WTC11 (cell line): Measurements from ENCODE around the gene GREB1. TPM values are rescaled to one million over a fixed set of nuclear protein-coding genes. Genes with fewer than 3 reads are reported as not detected.

Experiments
- ATAC-seq: fragments of 200-7000 bp; cut with Tn5 transposase; 2 replicates; pipeline ENCODE4 v1.10.0; 2021; ENCODE audit warnings: mild to moderate bottlenecking, moderate library complexity
- CTCF ChIA-PET: fragments of 300-600 bp; sonication (Branson Sonifier 250); formaldehyde crosslinking; loops from one replicate; lab custom pipeline; 2021; ENCODE audit warnings: antibody characterized with exemption; lab: Charles Lee
- POLR2A ChIA-PET: fragments of 350-600 bp; sonication (Branson Sonifier 250); formaldehyde crosslinking; loops from one replicate; lab custom pipeline; 2021; ENCODE audit warnings: antibody characterized with exemption; lab: Charles Lee
- DNase-seq: peaks from one replicate; pipeline ENCODE4 v3.0.0; 2021; ENCODE audit warnings: low spot score
- H3K27ac Mint-ChIP-seq: 2 replicates; pipeline ENCODE4 v1.8.0; 2021; ENCODE audit warnings: mixed read lengths
- H3K27me3 Mint-ChIP-seq: 2 replicates; pipeline ENCODE4 v1.8.0; 2021; ENCODE audit warnings: low read depth, mild to moderate bottlenecking, moderate library complexity, mixed read lengths
- H3K36me3 Mint-ChIP-seq: 2 replicates; pipeline ENCODE4 v1.8.0; 2021; ENCODE audit warnings: mixed read lengths
- H3K4me1 Mint-ChIP-seq: 2 replicates; pipeline ENCODE4 v1.8.0; 2022; ENCODE audit warnings: mixed read lengths
- H3K4me3 Mint-ChIP-seq: 2 replicates; pipeline ENCODE4 v1.8.0; 2021; ENCODE audit warnings: mild to moderate bottlenecking, moderate library complexity, mixed read lengths
- H3K9me3 Mint-ChIP-seq: 2 replicates; pipeline ENCODE4 v1.8.0; 2021; ENCODE audit warnings: mixed read lengths
- AFF4 ChIP-seq: sonication (generic); formaldehyde crosslinking; IDR thresholded peaks from 2 replicates; pipeline ENCODE4 v1.8.1; 2023; ENCODE audit warnings: mild to moderate bottlenecking, missing genetic modification reagents, borderline replicate concordance
- CREM ChIP-seq: sonication (generic); formaldehyde crosslinking; IDR thresholded peaks from 2 replicates; pipeline ENCODE4 v1.8.1; 2022; ENCODE audit warnings: mild to moderate bottlenecking, missing genetic modification reagents, moderate library complexity
- E2F4 ChIP-seq: sonication (generic); formaldehyde crosslinking; IDR thresholded peaks from 2 replicates; pipeline ENCODE4 v1.8.1; 2022; ENCODE audit warnings: low read depth, mild to moderate bottlenecking, moderate library complexity, missing genetic modification reagents, borderline replicate concordance
- GTF2I ChIP-seq: fragments of 250-450 bp; sonication (Bioruptor Pico); conservative IDR thresholded peaks from 2 replicates; pipeline ENCODE4 v1.4.0; 2021; ENCODE audit warnings: mild to moderate bottlenecking
- JAZF1 ChIP-seq: fragments of 250-450 bp; sonication (Bioruptor Pico); IDR thresholded peaks from 2 replicates; pipeline ENCODE4 v1.9.0; 2021; ENCODE audit warnings: moderate library complexity, mild to moderate bottlenecking, inconsistent platforms
- MYBL2 ChIP-seq: sonication (generic); formaldehyde crosslinking; IDR thresholded peaks from 2 replicates; pipeline ENCODE4 v1.8.1; 2023; ENCODE audit warnings: mild to moderate bottlenecking, moderate library complexity, missing genetic modification reagents
- NFATC4 ChIP-seq: fragments of 250-450 bp; sonication (Bioruptor Pico); IDR thresholded peaks from 2 replicates; pipeline ENCODE4 v1.9.0; 2021; ENCODE audit warnings: mild to moderate bottlenecking
- OVOL2 ChIP-seq: fragments of 250-450 bp; sonication (Bioruptor Pico); IDR thresholded peaks from 2 replicates; pipeline ENCODE4 v1.9.0; 2021; ENCODE audit warnings: mild to moderate bottlenecking, borderline replicate concordance
- RELA ChIP-seq: sonication (generic); formaldehyde crosslinking; IDR thresholded peaks from 2 replicates; pipeline ENCODE4 v1.8.1; 2022; ENCODE audit warnings: missing genetic modification reagents, mild to moderate bottlenecking, borderline replicate concordance
- SP1 ChIP-seq: sonication (generic); formaldehyde crosslinking; conservative IDR thresholded peaks from 2 replicates; pipeline ENCODE4 v1.8.1; 2022; ENCODE audit warnings: missing genetic modification reagents
- TCF7 ChIP-seq: sonication (generic); formaldehyde crosslinking; IDR thresholded peaks from 2 replicates; pipeline ENCODE4 v1.8.0; 2022; ENCODE audit warnings: mild to moderate bottlenecking, low read depth, missing genetic modification reagents, moderate library complexity
- TP53 ChIP-seq: sonication (generic); formaldehyde crosslinking; IDR thresholded peaks from 2 replicates; pipeline ENCODE4 v1.8.1; 2023; ENCODE audit warnings: mild to moderate bottlenecking, missing genetic modification reagents
- USF2 ChIP-seq: sonication (generic); formaldehyde crosslinking; IDR thresholded peaks from 2 replicates; pipeline ENCODE4 v1.8.1; 2023; ENCODE audit warnings: mild to moderate bottlenecking, missing genetic modification reagents, moderate library complexity
- ZBTB21 ChIP-seq: sonication (generic); formaldehyde crosslinking; IDR thresholded peaks from 2 replicates; pipeline ENCODE4 v1.8.1; 2023; ENCODE audit warnings: mild to moderate bottlenecking, missing genetic modification reagents, borderline replicate concordance
- ZNF219 ChIP-seq: sonication (generic); formaldehyde crosslinking; IDR thresholded peaks from 2 replicates; pipeline ENCODE4 v1.8.0; 2023; ENCODE audit warnings: missing genetic modification reagents, mild to moderate bottlenecking, borderline replicate concordance
- ZNF317 ChIP-seq: sonication (generic); formaldehyde crosslinking; IDR thresholded peaks from 2 replicates; pipeline ENCODE4 v1.8.1; 2023; ENCODE audit warnings: low read depth, mild to moderate bottlenecking, moderate library complexity, missing genetic modification reagents, borderline replicate concordance
- ZNF671 ChIP-seq: fragments of 250-450 bp; sonication (Bioruptor Pico); IDR thresholded peaks from 2 replicates; pipeline ENCODE4 v1.8.0; 2021; ENCODE audit warnings: mild to moderate bottlenecking
- total RNA-seq: library from RNA; stranded (reverse); gene quantifications from 3 replicates; pipeline ENCODE4 v1.2.3, GENCODE V29; 2021
- TF ChIP-seq, protein P1 (sequence below): sonication (generic); formaldehyde crosslinking; conservative IDR thresholded peaks from 2 replicates; pipeline ENCODE4 v1.8.1; 2022; ENCODE audit warnings: mild to moderate bottlenecking, missing genetic modification reagents
- TF ChIP-seq, protein P2 (sequence below): sonication (generic); formaldehyde crosslinking; IDR thresholded peaks from 2 replicates; pipeline ENCODE4 v1.8.1; 2023; ENCODE audit warnings: mild to moderate bottlenecking, missing genetic modification reagents
- TF ChIP-seq, protein P3 (sequence below): sonication (generic); formaldehyde crosslinking; IDR thresholded peaks from 2 replicates; pipeline ENCODE4 v1.8.0; 2022; ENCODE audit warnings: missing genetic modification reagents

Gene GREB1
- total RNA-seq, 1 experiment from 2014 or later = 35.7 TPM

DNA sequence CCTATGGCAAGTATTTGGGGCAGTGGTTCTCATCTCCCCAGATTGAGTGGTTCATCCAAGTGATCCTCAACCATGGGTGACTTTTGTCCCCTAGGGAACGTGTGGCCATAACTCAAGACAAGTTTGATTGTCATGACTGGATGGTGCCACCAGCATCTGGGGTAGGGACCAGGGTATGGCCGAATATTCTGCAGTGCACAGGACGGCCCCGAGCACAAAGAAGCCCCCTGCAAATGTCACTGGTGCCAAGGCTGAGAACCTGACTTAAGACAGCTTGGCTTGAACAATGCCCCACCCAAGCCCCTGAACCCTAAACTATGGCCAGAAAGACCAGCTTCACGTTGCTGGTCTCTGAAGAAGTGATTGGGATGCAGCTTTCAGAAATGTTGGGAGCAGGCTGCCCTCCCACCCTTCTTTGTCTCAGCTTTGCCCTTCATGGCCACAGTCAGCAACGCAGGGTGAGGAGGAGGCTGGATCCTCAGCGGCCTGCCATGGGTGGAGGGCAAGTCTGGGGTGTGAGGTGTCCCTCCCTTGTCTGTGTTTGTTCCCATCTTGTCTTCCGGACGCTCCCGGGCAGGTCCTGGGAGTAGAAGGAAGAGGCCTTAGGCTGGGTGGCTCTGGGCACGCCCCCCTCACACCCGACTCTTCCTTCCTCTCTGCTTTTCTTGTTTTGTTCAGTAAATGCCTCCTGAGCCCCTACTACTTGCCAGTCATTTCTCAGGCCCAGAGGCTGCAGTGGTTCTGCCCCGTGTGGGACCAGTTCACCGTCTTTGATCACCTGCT lies 43.4 kb downstream of the GREB1 start:
- CTCF ChIA-PET = interaction anchor here (1.3 to 7.9 kb wide), 2 partner anchors 42 to 159 kb away, joined by 4 to 191 read pairs; partner anchors contain the start of gene GREB1
- DNase-seq = no peak
- ATAC-seq = no peak
- Mint-ChIP-seq H3K9me3 (no peaks in the 10 kb centered on the region), H3K27ac (no peak overlapping the region), H3K27me3 (no peaks in the 10 kb centered on the region), H3K4me1 (peaks cover 43% of the 10 kb centered on the region), H3K36me3 (peaks cover 27% of the 10 kb centered on the region), H3K4me3 (no peak overlapping the region)
- POLR2A ChIA-PET = no interaction called here
- TF ChIP-seq SP1 (CRISPR knock-in tag) = no peak
- TF ChIP-seq, protein P1, sequence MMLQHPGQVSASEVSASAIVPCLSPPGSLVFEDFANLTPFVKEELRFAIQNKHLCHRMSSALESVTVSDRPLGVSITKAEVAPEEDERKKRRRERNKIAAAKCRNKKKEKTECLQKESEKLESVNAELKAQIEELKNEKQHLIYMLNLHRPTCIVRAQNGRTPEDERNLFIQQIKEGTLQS (CRISPR knock-in tag) = no peak
- TF ChIP-seq CREM (CRISPR knock-in tag) = no peak
- TF ChIP-seq AFF4 (CRISPR knock-in tag) = no peak
- no peak for TF ChIP-seq JAZF1
- no peak for TF ChIP-seq OVOL2 (CRISPR knock-in tag)
- TF ChIP-seq TP53 (CRISPR knock-in tag) = no peak

- H3K4me3 Mint-ChIP-seq = no peak overlapping the region
- ChIA-PET POLR2A (no interaction called here), CTCF (interaction anchor here (1.3 to 7.9 kb wide), 2 partner anchors 43 to 160 kb away, joined by 4 to 191 read pairs; partner anchors contain the start of gene GREB1)
- H3K27me3 Mint-ChIP-seq = no peaks in the 10 kb centered on the region
- H3K9me3 Mint-ChIP-seq = no peaks in the 10 kb centered on the region
- ATAC-seq (no peak), DNase-seq (no peak)
- H3K36me3 Mint-ChIP-seq = peaks cover 27% of the 10 kb centered on the region
- peaks cover 44% of the 10 kb centered on the region for H3K4me1 Mint-ChIP-seq
- no peak overlapping the region for H3K27ac Mint-ChIP-seq
- TF ChIP-seq ZNF671 (no peak), ZBTB21 (CRISPR knock-in tag) (no peak), NFATC4 (no peak), GTF2I (CRISPR knock-in tag) (no peak), RELA (CRISPR knock-in tag) (no peak), E2F4 (CRISPR knock-in tag) (no peak), ZNF219 (CRISPR knock-in tag) (no peak), USF2 (CRISPR knock-in tag) (no peak), TCF7 (CRISPR knock-in tag) (no peak), ZNF317 (CRISPR knock-in tag) (no peak), MYBL2 (CRISPR knock-in tag) (no peak)
- TF ChIP-seq, protein P2, sequence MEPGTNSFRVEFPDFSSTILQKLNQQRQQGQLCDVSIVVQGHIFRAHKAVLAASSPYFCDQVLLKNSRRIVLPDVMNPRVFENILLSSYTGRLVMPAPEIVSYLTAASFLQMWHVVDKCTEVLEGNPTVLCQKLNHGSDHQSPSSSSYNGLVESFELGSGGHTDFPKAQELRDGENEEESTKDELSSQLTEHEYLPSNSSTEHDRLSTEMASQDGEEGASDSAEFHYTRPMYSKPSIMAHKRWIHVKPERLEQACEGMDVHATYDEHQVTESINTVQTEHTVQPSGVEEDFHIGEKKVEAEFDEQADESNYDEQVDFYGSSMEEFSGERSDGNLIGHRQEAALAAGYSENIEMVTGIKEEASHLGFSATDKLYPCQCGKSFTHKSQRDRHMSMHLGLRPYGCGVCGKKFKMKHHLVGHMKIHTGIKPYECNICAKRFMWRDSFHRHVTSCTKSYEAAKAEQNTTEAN (CRISPR knock-in tag) = no peak
- TF ChIP-seq, protein P3, sequence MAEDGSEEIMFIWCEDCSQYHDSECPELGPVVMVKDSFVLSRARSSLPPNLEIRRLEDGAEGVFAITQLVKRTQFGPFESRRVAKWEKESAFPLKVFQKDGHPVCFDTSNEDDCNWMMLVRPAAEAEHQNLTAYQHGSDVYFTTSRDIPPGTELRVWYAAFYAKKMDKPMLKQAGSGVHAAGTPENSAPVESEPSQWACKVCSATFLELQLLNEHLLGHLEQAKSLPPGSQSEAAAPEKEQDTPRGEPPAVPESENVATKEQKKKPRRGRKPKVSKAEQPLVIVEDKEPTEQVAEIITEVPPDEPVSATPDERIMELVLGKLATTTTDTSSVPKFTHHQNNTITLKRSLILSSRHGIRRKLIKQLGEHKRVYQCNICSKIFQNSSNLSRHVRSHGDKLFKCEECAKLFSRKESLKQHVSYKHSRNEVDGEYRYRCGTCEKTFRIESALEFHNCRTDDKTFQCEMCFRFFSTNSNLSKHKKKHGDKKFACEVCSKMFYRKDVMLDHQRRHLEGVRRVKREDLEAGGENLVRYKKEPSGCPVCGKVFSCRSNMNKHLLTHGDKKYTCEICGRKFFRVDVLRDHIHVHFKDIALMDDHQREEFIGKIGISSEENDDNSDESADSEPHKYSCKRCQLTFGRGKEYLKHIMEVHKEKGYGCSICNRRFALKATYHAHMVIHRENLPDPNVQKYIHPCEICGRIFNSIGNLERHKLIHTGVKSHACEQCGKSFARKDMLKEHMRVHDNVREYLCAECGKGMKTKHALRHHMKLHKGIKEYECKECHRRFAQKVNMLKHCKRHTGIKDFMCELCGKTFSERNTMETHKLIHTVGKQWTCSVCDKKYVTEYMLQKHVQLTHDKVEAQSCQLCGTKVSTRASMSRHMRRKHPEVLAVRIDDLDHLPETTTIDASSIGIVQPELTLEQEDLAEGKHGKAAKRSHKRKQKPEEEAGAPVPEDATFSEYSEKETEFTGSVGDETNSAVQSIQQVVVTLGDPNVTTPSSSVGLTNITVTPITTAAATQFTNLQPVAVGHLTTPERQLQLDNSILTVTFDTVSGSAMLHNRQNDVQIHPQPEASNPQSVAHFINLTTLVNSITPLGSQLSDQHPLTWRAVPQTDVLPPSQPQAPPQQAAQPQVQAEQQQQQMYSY = no peak
Measured at GRCh38 chr2:11578081-11578948, 44.5 kb downstream of the GREB1 start.
